Erythroblast (primary cell): Measurements from ENCODE around the gene TMEM272.

Experiments used
- GATA1 ChIP-seq: IDR thresholded peaks from 2 replicates; pipeline ENCODE4 v1.6.1; 2011; ENCODE audit warnings: low read depth, mild to moderate bottlenecking, control low read depth, low read length, moderate library complexity
- POLR2A ChIP-seq: IDR thresholded peaks from 2 replicates; pipeline ENCODE4 v1.6.1; 2011; ENCODE audit warnings: mild to moderate bottlenecking, low read length

- TF ChIP-seq POLR2A: no peak
- no peak for TF ChIP-seq GATA1
These were observed 12.0 kb upstream of the TMEM272 start for GRCh38 chr13:51856998-51857397.
